HG03045 (cell line): ENCODE data around the gene NUP210.

Source experiments
- ATAC-seq: cut with Tn5 transposase; IDR thresholded peaks from one replicate; pipeline ENCODE4 v1.9.1; 2021; ENCODE audit warnings: mild to moderate bottlenecking, moderate library complexity; ENCODE audit not compliant: unreplicated experiment

NUP210 gene

GRCh38 chr3:13352621-13353131 lies 67.4 kb downstream of the NUP210 start:
- ATAC-seq, result no peak

- ATAC-seq, result no peak
Observed at GRCh38 chr3:13349823-13350222, 70.3 kb downstream of the NUP210 start.

- ATAC-seq, result no peak
Observed at GRCh38 chr3:13348661-13349396, 71.3 kb downstream of the NUP210 start.

GRCh38 chr3:13348100-13348499 lies 72.0 kb downstream of the NUP210 start:
- ATAC-seq, result no peak

- no peak for ATAC-seq
Observed at GRCh38 chr3:13347390-13347950, 72.7 kb downstream of the NUP210 start.

GRCh38 chr3:13346481-13347389 lies 73.4 kb downstream of the NUP210 start:
- no peak for ATAC-seq

GRCh38 chr3:13345772-13346171 lies 74.3 kb downstream of the NUP210 start:
- no peak for ATAC-seq

GRCh38 chr3:13345284-13345683 lies 74.8 kb downstream of the NUP210 start:
- ATAC-seq, result no peak

GRCh38 chr3:13344663-13345062 lies 75.5 kb downstream of the NUP210 start:
- ATAC-seq, result no peak

- ATAC-seq, result no peak
Observed at GRCh38 chr3:13343601-13344000, 76.5 kb downstream of the NUP210 start.

GRCh38 chr3:13341229-13341905 lies 78.8 kb downstream of the NUP210 start:
- no peak for ATAC-seq

GRCh38 chr3:13339833-13340232 lies 80.3 kb downstream of the NUP210 start:
- ATAC-seq, result no peak

GRCh38 chr3:13338996-13339395 lies 81.1 kb downstream of the NUP210 start:
- ATAC-seq, result no peak

- ATAC-seq, result no peak
Observed at GRCh38 chr3:13338231-13338630, 81.9 kb downstream of the NUP210 start.

- no peak for ATAC-seq
Observed at GRCh38 chr3:13336592-13336991, 83.5 kb downstream of the NUP210 start.

- no peak for ATAC-seq
Observed at GRCh38 chr3:13335503-13335902, 84.6 kb downstream of the NUP210 start.

- ATAC-seq, result no peak
Observed at GRCh38 chr3:13335059-13335458, 85.1 kb downstream of the NUP210 start.

GRCh38 chr3:13333236-13333897 lies 86.8 kb downstream of the NUP210 start:
- no peak for ATAC-seq

- ATAC-seq, result no peak
Observed at GRCh38 chr3:13332740-13333139, 87.4 kb downstream of the NUP210 start.

GRCh38 chr3:13332158-13332557 lies 88.0 kb downstream of the NUP210 start:
- ATAC-seq, result peak; percentile 93
